ENCODE results near the gene ANKRD12.

Gene ANKRD12

DNA sequence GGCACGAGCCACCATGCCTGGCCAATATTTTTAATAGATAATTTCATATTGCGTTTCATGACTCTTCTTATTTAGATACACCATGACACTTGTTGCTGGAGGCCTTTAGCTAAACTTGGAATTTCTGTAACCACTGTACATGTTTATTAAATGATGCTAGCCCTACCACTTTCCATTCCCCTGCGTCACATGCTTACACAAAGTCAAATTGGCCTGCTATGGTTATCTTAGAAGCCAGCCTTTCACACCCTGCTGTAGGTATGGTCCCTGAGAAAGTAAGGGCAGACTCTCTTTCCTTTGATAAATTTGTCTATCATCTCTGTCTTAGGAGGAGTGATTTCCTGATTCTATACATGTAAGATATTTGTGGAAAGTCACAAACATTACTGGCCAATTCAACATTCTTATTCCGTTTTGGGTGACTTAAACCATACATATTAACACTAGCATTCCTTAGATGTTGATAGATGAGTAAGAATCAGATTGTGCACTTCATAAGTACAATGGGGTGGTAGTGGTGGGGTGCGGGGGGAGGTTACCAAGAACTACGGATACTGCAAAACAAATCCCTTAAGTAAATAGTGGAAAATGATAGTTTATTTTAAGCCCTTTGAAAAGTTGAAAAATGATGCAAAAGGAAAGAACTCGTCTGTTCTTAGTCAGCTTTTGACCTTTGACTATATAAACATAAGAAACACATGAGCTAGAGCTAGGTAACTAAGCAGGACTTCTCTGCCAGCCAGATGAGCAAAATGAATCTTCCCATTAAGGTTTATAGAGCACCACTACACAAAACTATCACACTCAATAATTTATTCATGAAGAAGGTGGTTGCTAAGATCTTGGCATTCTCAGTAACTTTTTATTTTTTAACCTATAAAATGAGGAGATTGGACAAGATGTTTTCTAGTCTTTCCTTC, 42.0 kb upstream of the ANKRD12 start:
- Histone ChIP-seq H3K27me3 (ENCODE audit: control insufficient read depth in 3 of 3, insufficient read depth in 3 of 3, low read depth in 1 of 3, low read length in 3 of 3) (no peaks in the 10 kb centered on the region), H3K4me1 (ENCODE audit: control insufficient read depth in 2 of 2, insufficient read depth in 1 of 2, low read depth in 1 of 2, low read length in 2 of 2) (peaks cover 0 to 7% of the 10 kb centered on the region in 2 donors), H2BK120ac (ENCODE audit: low read depth, low read length) (no peak overlapping the region), H3K14ac (ENCODE audit: low read length) (no peak overlapping the region), H2BK5ac (ENCODE audit: low read length) (no peak overlapping the region), H3K4me3 (ENCODE audit: low read length in 2 of 2) (no peak overlapping the region), H3K9ac (ENCODE audit: low read depth, low read length, poor library complexity) (no peak overlapping the region), H2BK12ac (ENCODE audit: low read length) (no peak overlapping the region), H3K18ac (ENCODE audit: low read length) (no peak overlapping the region), H4K91ac (ENCODE audit: low read depth, low read length, poor library complexity) (no peak overlapping the region), H3K9me3 (replicated peaks in 1 of 2; ENCODE audit: control insufficient read depth in 2 of 2, insufficient read depth in 1 of 2, low read depth in 1 of 2, low read length in 2 of 2) (no peaks in the 10 kb centered on the region), H3K4me2 (ENCODE audit: insufficient read depth, low read length, poor library complexity, severe bottlenecking) (no peak overlapping the region), H3K36me3 (replicated peaks in 1 of 2; ENCODE audit: control insufficient read depth in 2 of 2, insufficient read depth in 2 of 2, low read length in 2 of 2) (no peaks in the 10 kb centered on the region), H2AFZ (ENCODE audit: low read length) (peak overlapping the region; percentile 76), H4K8ac (ENCODE audit: low read depth, low read length) (no peak overlapping the region), H3K23ac (ENCODE audit: low read depth, low read length, poor library complexity) (no peak overlapping the region), H3K79me1 (ENCODE audit: low read depth, low read length) (no peaks in the 10 kb centered on the region), H2AK5ac (ENCODE audit: low read depth, low read length) (no peak overlapping the region), H3K4ac (ENCODE audit: low read length) (no peak overlapping the region), H2BK15ac (ENCODE audit: low read length) (no peak overlapping the region), H3K27ac (replicated peaks; ENCODE audit: low read length) (no peak overlapping the region)
- WGBS, 2 donors (ENCODE audit: extremely low coverage in 2 of 2, insufficient read length in 2 of 2, insufficient replicate concordance in 1 of 2) = no CpG with 5 or more reads among the region's 7 CpGs
- no peak for DNase-seq (ENCODE audit: low spot score)

DNA sequence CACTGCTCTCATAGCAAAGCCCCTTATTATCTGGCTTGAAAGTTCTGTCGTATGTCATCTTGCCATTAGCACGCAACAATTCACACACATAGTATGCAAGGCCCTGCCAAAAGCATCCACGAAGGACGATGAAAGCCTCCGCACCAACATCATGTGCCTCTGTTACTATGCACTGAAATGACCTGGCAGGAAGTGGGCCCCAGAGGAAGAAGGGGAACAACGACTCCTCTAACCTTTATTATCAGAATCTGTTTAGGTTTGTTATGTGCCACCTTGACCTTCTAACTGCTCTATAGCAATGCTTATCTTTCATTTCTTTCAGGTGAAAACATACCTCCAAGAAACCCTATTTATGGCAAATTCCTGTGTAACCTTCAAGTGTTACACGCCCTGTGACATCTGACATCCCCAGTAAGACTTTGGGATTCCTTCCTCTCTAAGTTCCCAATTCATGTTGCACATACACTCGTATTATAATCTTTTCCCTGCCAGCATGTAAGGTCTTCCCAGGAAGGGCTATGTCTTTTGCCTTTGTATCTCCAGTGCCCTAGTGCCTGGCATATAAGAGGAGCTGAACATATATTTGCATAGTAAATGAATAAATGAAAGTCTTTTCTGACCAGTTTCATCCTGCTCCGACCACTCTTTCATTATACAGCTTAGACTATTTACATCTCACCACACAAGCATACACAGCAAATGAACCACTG, 41.1 kb upstream of the ANKRD12 start:
- H4K91ac ChIP-seq (ENCODE audit: low read depth, low read length, poor library complexity) = no peak overlapping the region
- no peak overlapping the region for H3K18ac ChIP-seq (ENCODE audit: low read length)
- WGBS, 2 donors (ENCODE audit: extremely low coverage in 2 of 2, insufficient read length in 2 of 2, insufficient replicate concordance in 1 of 2) = no CpG with 5 or more reads among the region's 9 CpGs
- H3K4me1 ChIP-seq (ENCODE audit: control insufficient read depth in 2 of 2, insufficient read depth in 1 of 2, low read depth in 1 of 2, low read length in 2 of 2) = peaks cover 0 to 7% of the 10 kb centered on the region in 2 donors
- H3K27ac ChIP-seq (replicated peaks; ENCODE audit: low read length) = no peak overlapping the region
- no peaks in the 10 kb centered on the region for H3K27me3 ChIP-seq (ENCODE audit: control insufficient read depth in 3 of 3, insufficient read depth in 3 of 3, low read depth in 1 of 3, low read length in 3 of 3)
- no peaks in the 10 kb centered on the region for H3K36me3 ChIP-seq (replicated peaks in 1 of 2; ENCODE audit: control insufficient read depth in 2 of 2, insufficient read depth in 2 of 2, low read length in 2 of 2)
- peak overlapping the region; percentile 76 for H2AFZ ChIP-seq (ENCODE audit: low read length)
- H3K79me1 ChIP-seq (ENCODE audit: low read depth, low read length) = no peaks in the 10 kb centered on the region
- no peak overlapping the region for H3K9ac ChIP-seq (ENCODE audit: low read depth, low read length, poor library complexity)
- no peak overlapping the region for H2BK12ac ChIP-seq (ENCODE audit: low read length)
- no peak for DNase-seq (ENCODE audit: low spot score)
- no peak overlapping the region for H2BK5ac ChIP-seq (ENCODE audit: low read length)
- no peak overlapping the region for H4K8ac ChIP-seq (ENCODE audit: low read depth, low read length)
- H2AK5ac ChIP-seq (ENCODE audit: low read depth, low read length) = no peak overlapping the region
- H3K14ac ChIP-seq (ENCODE audit: low read length) = no peak overlapping the region
- no peak overlapping the region for H3K4me2 ChIP-seq (ENCODE audit: insufficient read depth, low read length, poor library complexity, severe bottlenecking)
- no peak overlapping the region for H3K4ac ChIP-seq (ENCODE audit: low read length)
- H3K4me3 ChIP-seq (ENCODE audit: low read length in 2 of 2) = no peak overlapping the region
- H2BK15ac ChIP-seq (ENCODE audit: low read length) = no peak overlapping the region
- no peak overlapping the region for H2BK120ac ChIP-seq (ENCODE audit: low read depth, low read length)
- no peak overlapping the region for H3K23ac ChIP-seq (ENCODE audit: low read depth, low read length, poor library complexity)
- no peaks in the 10 kb centered on the region for H3K9me3 ChIP-seq (replicated peaks in 1 of 2; ENCODE audit: control insufficient read depth in 2 of 2, insufficient read depth in 1 of 2, low read depth in 1 of 2, low read length in 2 of 2)

DNA sequence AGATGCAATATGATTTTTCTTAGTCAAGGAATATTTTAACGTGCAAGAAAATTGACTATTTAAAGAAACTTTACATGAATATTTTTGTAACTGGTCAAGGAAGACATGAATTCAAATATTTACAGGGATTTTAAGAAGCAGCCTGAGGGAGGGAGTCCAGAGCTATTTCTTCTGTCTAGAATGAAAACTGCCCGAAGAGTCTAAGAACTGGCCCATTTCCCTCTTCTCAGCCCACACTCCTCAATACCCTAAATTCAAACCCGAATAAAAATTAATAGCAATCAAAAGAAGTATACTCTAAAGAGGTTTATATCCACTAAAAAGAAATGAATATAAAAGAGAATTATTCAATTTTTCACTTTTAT, 40.6 kb upstream of the ANKRD12 start:
- Histone ChIP-seq H3K27ac (replicated peaks; ENCODE audit: low read length) (no peak overlapping the region), H3K9me3 (replicated peaks in 1 of 2; ENCODE audit: control insufficient read depth in 2 of 2, insufficient read depth in 1 of 2, low read depth in 1 of 2, low read length in 2 of 2) (no peaks in the 10 kb centered on the region), H3K4me1 (ENCODE audit: control insufficient read depth in 2 of 2, insufficient read depth in 1 of 2, low read depth in 1 of 2, low read length in 2 of 2) (peaks cover 0 to 7% of the 10 kb centered on the region in 2 donors), H2AFZ (ENCODE audit: low read length) (peak overlapping the region; percentile 76), H2BK5ac (ENCODE audit: low read length) (no peak overlapping the region), H3K4ac (ENCODE audit: low read length) (no peak overlapping the region), H3K36me3 (replicated peaks in 1 of 2; ENCODE audit: control insufficient read depth in 2 of 2, insufficient read depth in 2 of 2, low read length in 2 of 2) (no peaks in the 10 kb centered on the region), H2BK15ac (ENCODE audit: low read length) (no peak overlapping the region), H3K14ac (ENCODE audit: low read length) (no peak overlapping the region), H2AK5ac (ENCODE audit: low read depth, low read length) (no peak overlapping the region), H3K4me3 (ENCODE audit: low read length in 2 of 2) (no peak overlapping the region), H4K91ac (ENCODE audit: low read depth, low read length, poor library complexity) (no peak overlapping the region), H3K79me1 (ENCODE audit: low read depth, low read length) (no peaks in the 10 kb centered on the region), H2BK12ac (ENCODE audit: low read length) (no peak overlapping the region), H2BK120ac (ENCODE audit: low read depth, low read length) (no peak overlapping the region), H3K9ac (ENCODE audit: low read depth, low read length, poor library complexity) (no peak overlapping the region), H3K27me3 (ENCODE audit: control insufficient read depth in 3 of 3, insufficient read depth in 3 of 3, low read depth in 1 of 3, low read length in 3 of 3) (no peaks in the 10 kb centered on the region), H3K4me2 (ENCODE audit: insufficient read depth, low read length, poor library complexity, severe bottlenecking) (no peak overlapping the region), H3K18ac (ENCODE audit: low read length) (no peak overlapping the region), H3K23ac (ENCODE audit: low read depth, low read length, poor library complexity) (no peak overlapping the region), H4K8ac (ENCODE audit: low read depth, low read length) (no peak overlapping the region)
- DNase-seq (ENCODE audit: low spot score) = no peak
- no CpG with 5 or more reads among the region's 3 CpGs for WGBS, 2 donors (ENCODE audit: extremely low coverage in 2 of 2, insufficient read length in 2 of 2, insufficient replicate concordance in 1 of 2)

DNA sequence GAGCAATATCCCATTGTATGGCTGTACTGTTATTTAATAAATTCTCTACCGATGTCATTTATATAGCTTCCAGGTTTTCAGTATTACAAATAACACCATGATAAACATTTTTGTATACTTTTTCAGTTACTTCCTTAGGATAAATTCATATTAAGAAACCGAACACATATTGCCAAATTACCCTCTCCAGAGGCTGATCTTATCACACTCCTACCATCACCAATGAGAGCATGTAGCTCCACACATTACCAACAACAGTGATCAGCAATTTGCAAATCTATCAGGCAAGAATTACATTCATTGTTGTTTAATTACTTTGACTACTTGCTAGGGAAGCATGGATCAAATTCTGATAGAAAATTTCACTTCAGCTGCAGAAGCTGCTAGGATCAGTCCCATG, 39.9 kb upstream of the ANKRD12 start:
- H3K79me1 ChIP-seq (ENCODE audit: low read depth, low read length) = no peaks in the 10 kb centered on the region
- DNase-seq (ENCODE audit: low spot score) = no peak
- no peak overlapping the region for H2BK120ac ChIP-seq (ENCODE audit: low read depth, low read length)
- H3K18ac ChIP-seq (ENCODE audit: low read length) = no peak overlapping the region
- no peak overlapping the region for H2BK5ac ChIP-seq (ENCODE audit: low read length)
- peaks cover 0 to 7% of the 10 kb centered on the region in 2 donors for H3K4me1 ChIP-seq (ENCODE audit: control insufficient read depth in 2 of 2, insufficient read depth in 1 of 2, low read depth in 1 of 2, low read length in 2 of 2)
- H4K8ac ChIP-seq (ENCODE audit: low read depth, low read length) = no peak overlapping the region
- no peak overlapping the region for H3K27ac ChIP-seq (replicated peaks; ENCODE audit: low read length)
- no peak overlapping the region for H3K4ac ChIP-seq (ENCODE audit: low read length)
- H3K9me3 ChIP-seq (replicated peaks in 1 of 2; ENCODE audit: control insufficient read depth in 2 of 2, insufficient read depth in 1 of 2, low read depth in 1 of 2, low read length in 2 of 2) = no peaks in the 10 kb centered on the region
- no peak overlapping the region for H3K23ac ChIP-seq (ENCODE audit: low read depth, low read length, poor library complexity)
- H3K36me3 ChIP-seq (replicated peaks in 1 of 2; ENCODE audit: control insufficient read depth in 2 of 2, insufficient read depth in 2 of 2, low read length in 2 of 2) = no peaks in the 10 kb centered on the region
- no peak overlapping the region for H2BK15ac ChIP-seq (ENCODE audit: low read length)
- no peak overlapping the region for H2AFZ ChIP-seq (ENCODE audit: low read length)
- no peak overlapping the region for H2BK12ac ChIP-seq (ENCODE audit: low read length)
- H3K9ac ChIP-seq (ENCODE audit: low read depth, low read length, poor library complexity) = no peak overlapping the region
- H2AK5ac ChIP-seq (ENCODE audit: low read depth, low read length) = no peak overlapping the region
- H4K91ac ChIP-seq (ENCODE audit: low read depth, low read length, poor library complexity) = no peak overlapping the region
- H3K4me2 ChIP-seq (ENCODE audit: insufficient read depth, low read length, poor library complexity, severe bottlenecking) = no peak overlapping the region
- H3K27me3 ChIP-seq (ENCODE audit: control insufficient read depth in 3 of 3, insufficient read depth in 3 of 3, low read depth in 1 of 3, low read length in 3 of 3) = no peaks in the 10 kb centered on the region
- H3K4me3 ChIP-seq (ENCODE audit: low read length in 2 of 2) = no peak overlapping the region
- no CpG with 5 or more reads among the region's 2 CpGs for WGBS, 2 donors (ENCODE audit: extremely low coverage in 2 of 2, insufficient read length in 2 of 2, insufficient replicate concordance in 1 of 2)
- no peak overlapping the region for H3K14ac ChIP-seq (ENCODE audit: low read length)

All from neuronal stem cell (in vitro differentiated cells).